Neural cell (in vitro differentiated cells): ENCODE data around the gene ZIC1. TPM values are rescaled to one million over a fixed set of nuclear protein-coding genes. Genes with fewer than 3 reads are reported as not detected.

Experiments
- H2AFZ ChIP-seq: fragments of 200-600, 300-800 bp; sonication (generic), shearing (Covaris generic); 2 replicates; pipeline ENCODE4 v1.6.0; 2014; ENCODE audit warnings: low read depth, mild to moderate bottlenecking, antibody characterized with exemption, low read length, moderate library complexity
- H3F3A ChIP-seq: fragments of 200-600 bp; shearing (Covaris generic); 2 replicates; pipeline ENCODE4 v1.6.1; 2016; ENCODE audit warnings: mild to moderate bottlenecking, moderate library complexity, mixed read lengths, antibody characterized with exemption, low read length; ENCODE audit not compliant: insufficient read depth, poor library complexity, severe bottlenecking
- H3K27ac ChIP-seq: fragments of 200-600, 300-800 bp; sonication (generic), shearing (Covaris generic); 2 replicates; pipeline ENCODE4 v1.5.1; 2014; ENCODE audit warnings: mild to moderate bottlenecking, low read length, moderate library complexity
- H3K27me3 ChIP-seq: fragments of 300-800, 200-600 bp; sonication (generic), shearing (Covaris generic); 2 replicates; pipeline ENCODE4 v1.6.0; 2014; ENCODE audit warnings: mild to moderate bottlenecking, low read depth, low read length, moderate library complexity; ENCODE audit not compliant: insufficient read depth
- H3K36me3 ChIP-seq: fragments of 300-800, 200-600 bp; sonication (generic), shearing (Covaris generic); 2 replicates; pipeline ENCODE4 v1.5.1; 2014; ENCODE audit warnings: mild to moderate bottlenecking, antibody characterized with exemption, low read length, moderate library complexity; ENCODE audit not compliant: insufficient read depth
- H3K4me2 ChIP-seq: fragments of 300-800, 200-600 bp; sonication (generic), shearing (Covaris generic); 2 replicates; pipeline ENCODE4 v1.6.0; 2014; ENCODE audit warnings: mild to moderate bottlenecking, low read length
- H3K4me3 ChIP-seq: fragments of 300-800, 200-600 bp; sonication (generic), shearing (Covaris generic); 2 replicates; pipeline ENCODE4 v1.5.1; 2014; ENCODE audit warnings: mild to moderate bottlenecking, low read length, moderate library complexity
- H3K79me2 ChIP-seq: fragments of 200-600 bp; shearing (Covaris generic); replicated peaks from 2 replicates; pipeline ENCODE4 v1.6.0; 2014; ENCODE audit warnings: mild to moderate bottlenecking, low read length, moderate library complexity; ENCODE audit not compliant: insufficient read depth
- H3K9ac ChIP-seq: fragments of 300-800, 200-600 bp; sonication (generic), shearing (Covaris generic); 2 replicates; pipeline ENCODE4 v1.6.1; 2016; ENCODE audit warnings: mild to moderate bottlenecking, low read length, mixed read lengths
- H3K9me2 ChIP-seq: fragments of 200-600 bp; shearing (Covaris generic); 2 replicates; pipeline ENCODE4 v1.6.1; 2016; ENCODE audit warnings: mild to moderate bottlenecking, low read length, mixed read lengths; ENCODE audit not compliant: insufficient read depth
- H3K9me3 ChIP-seq: fragments of 200-600, 300-800 bp; sonication (generic), shearing (Covaris generic); 2 replicates; pipeline ENCODE4 v1.6.1; 2016; ENCODE audit warnings: mild to moderate bottlenecking, mixed run types, low read length, moderate library complexity, mixed read lengths
- H4K20me1 ChIP-seq: fragments of 200-600 bp; shearing (Covaris generic); 2 replicates; pipeline ENCODE4 v1.6.1; 2016; ENCODE audit warnings: mild to moderate bottlenecking, mixed run types; ENCODE audit not compliant: insufficient read depth
- EP300 ChIP-seq: fragments of 450-650 bp; conservative IDR thresholded peaks from 2 replicates; pipeline ENCODE4 v1.6.1; 2014; ENCODE audit warnings: antibody characterized with exemption, mild to moderate bottlenecking, moderate library complexity; ENCODE audit not compliant: poor library complexity, severe bottlenecking
- EZH2 ChIP-seq: fragments of 200-600, 300-800 bp; shearing (Covaris generic), sonication (generic); IDR thresholded peaks from 2 replicates; pipeline ENCODE4 v1.6.1; 2014; ENCODE audit warnings: antibody characterized with exemption, low read length, borderline replicate concordance, mild to moderate bottlenecking; ENCODE audit not compliant: insufficient read depth, poor library complexity, severe bottlenecking
- MXI1 ChIP-seq: fragments of 450-650 bp; conservative IDR thresholded peaks from 2 replicates; pipeline ENCODE4 v1.6.1; 2014; ENCODE audit warnings: antibody characterized with exemption, mild to moderate bottlenecking; ENCODE audit not compliant: poor library complexity, severe bottlenecking
- POLR2AphosphoS5 ChIP-seq: IDR thresholded peaks from 2 replicates; pipeline ENCODE4 v1.6.1; 2012
- RAD21 ChIP-seq: fragments of 450-650 bp; conservative IDR thresholded peaks from 2 replicates; pipeline ENCODE4 v1.6.1; 2014; ENCODE audit warnings: antibody characterized with exemption, mild to moderate bottlenecking, moderate library complexity
- SMC3 ChIP-seq: fragments of 450-650 bp; conservative IDR thresholded peaks from 2 replicates; pipeline ENCODE4 v1.6.1; 2014; ENCODE audit warnings: antibody characterized with exemption, mild to moderate bottlenecking, moderate library complexity; ENCODE audit not compliant: poor library complexity
- TAF1 ChIP-seq: IDR thresholded peaks from 2 replicates; pipeline ENCODE4 v1.6.1; 2012; ENCODE audit warnings: low read depth
- polyA minus RNA-seq: library from RNA; depleted of rRNA, polyadenylated mRNA; stranded (reverse); fragments of >200 nt; gene quantifications from 2 replicates; pipeline ENCODE4 v1.2.3, GENCODE V29; 2014
- polyA plus RNA-seq: library from polyadenylated mRNA; depleted of rRNA; stranded (reverse); fragments of >200 nt; gene quantifications from 2 replicates; pipeline ENCODE4 v1.2.3, GENCODE V29; 2014
- TF ChIP-seq, protein P1 (sequence below): IDR thresholded peaks from 2 replicates; pipeline ENCODE4 v1.6.1; 2012; ENCODE audit warnings: borderline replicate concordance
- TF ChIP-seq, protein P2 (sequence below): fragments of 450-650 bp; IDR thresholded peaks from 2 replicates; pipeline ENCODE4 v1.5.1; 2014; ENCODE audit warnings: antibody characterized with exemption, mild to moderate bottlenecking, moderate library complexity; ENCODE audit not compliant: poor library complexity, severe bottlenecking

Gene ZIC1
- 134 and 183 TPM in 2 replicates for polyA plus RNA-seq
- polyA minus RNA-seq: 166 and 196 TPM in 2 replicates

DNA sequence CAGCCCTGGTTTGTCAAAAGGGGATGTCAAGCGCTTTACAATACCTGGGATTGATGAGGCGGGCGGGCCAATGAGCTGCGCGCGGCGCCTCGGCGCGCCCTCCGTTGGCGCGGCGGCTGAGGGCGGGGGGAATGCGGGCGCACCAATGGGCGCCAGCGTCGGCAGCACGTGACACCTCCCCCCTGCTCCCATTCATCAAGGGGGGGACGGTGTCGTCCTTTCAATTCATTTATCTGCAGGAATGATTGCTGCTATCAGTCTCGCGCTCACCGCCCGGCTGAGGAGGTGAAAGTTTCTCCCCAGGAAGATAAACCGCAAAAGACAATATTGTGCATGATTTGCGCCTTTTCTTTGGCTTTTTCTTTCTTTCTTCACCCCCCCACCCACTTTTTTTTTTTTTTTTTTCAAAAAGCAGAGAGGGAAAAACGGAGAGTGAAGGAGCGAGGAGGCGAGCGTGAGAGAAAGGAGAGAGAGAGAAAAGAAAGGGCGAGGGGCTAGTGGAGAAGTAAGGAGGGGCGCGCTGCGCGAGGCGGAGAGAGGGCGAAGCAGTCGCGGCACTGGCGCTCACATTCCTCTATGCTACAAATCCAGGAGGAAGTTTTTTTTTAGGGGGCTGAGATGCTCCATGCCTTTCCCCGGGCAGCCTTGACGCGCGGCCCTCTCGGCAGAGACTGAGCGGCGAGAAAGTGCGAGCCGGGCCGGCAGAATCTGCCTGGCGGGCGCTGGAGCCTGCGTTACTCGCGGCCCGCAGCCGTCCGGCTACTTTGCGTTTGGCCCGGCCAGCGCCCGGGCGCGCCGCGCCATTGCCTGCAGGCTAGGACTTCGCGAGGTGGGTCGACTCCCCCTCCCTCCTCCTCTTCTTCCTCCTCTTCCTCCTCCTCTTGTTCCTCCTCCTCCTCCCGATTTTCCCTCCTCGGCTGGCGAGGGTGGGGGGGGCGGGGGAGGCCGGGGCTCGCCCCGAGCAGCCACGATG lies at the start of gene ZIC1:
Gene ZIC1 (plus strand): TSS at position 223 of the 973 bp plus-strand sequence. CDS start 748 bp downstream, at position 971.
- Histone ChIP-seq H2AFZ (peak within 1 kb of the TSS; percentile 28), H3K4me2 (peak within 1 kb of the TSS; percentile 89)

DNA sequence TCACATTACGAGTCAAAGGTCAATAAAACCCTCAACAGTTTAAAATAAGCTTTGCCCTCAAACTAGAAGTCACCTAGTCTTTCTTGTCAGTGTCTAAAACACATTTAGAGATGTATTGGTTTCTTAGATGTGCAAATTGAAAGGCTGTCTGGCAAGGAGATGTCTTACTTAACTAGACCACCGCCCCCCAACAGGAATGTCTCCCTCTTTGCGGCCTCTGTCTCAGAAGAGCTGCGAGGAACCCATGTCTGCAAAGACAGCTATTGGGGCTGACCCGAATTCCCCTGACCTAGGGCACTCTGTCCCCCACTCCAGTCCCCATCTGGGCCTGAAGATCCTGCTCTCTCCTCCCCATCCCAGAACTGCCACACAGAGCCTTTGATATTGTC lies 49.1 kb upstream of the ZIC1 start:
- no peak for TF ChIP-seq POLR2AphosphoS5
- TF ChIP-seq, protein P1, sequence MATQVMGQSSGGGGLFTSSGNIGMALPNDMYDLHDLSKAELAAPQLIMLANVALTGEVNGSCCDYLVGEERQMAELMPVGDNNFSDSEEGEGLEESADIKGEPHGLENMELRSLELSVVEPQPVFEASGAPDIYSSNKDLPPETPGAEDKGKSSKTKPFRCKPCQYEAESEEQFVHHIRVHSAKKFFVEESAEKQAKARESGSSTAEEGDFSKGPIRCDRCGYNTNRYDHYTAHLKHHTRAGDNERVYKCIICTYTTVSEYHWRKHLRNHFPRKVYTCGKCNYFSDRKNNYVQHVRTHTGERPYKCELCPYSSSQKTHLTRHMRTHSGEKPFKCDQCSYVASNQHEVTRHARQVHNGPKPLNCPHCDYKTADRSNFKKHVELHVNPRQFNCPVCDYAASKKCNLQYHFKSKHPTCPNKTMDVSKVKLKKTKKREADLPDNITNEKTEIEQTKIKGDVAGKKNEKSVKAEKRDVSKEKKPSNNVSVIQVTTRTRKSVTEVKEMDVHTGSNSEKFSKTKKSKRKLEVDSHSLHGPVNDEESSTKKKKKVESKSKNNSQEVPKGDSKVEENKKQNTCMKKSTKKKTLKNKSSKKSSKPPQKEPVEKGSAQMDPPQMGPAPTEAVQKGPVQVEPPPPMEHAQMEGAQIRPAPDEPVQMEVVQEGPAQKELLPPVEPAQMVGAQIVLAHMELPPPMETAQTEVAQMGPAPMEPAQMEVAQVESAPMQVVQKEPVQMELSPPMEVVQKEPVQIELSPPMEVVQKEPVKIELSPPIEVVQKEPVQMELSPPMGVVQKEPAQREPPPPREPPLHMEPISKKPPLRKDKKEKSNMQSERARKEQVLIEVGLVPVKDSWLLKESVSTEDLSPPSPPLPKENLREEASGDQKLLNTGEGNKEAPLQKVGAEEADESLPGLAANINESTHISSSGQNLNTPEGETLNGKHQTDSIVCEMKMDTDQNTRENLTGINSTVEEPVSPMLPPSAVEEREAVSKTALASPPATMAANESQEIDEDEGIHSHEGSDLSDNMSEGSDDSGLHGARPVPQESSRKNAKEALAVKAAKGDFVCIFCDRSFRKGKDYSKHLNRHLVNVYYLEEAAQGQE: no peak
- no peak for TF ChIP-seq TAF1
- Histone ChIP-seq H3K9ac (no peak overlapping the region), H3F3A (no peaks in the 10 kb centered on the region), H3K9me3 (peaks cover 5% of the 10 kb centered on the region), H2AFZ (no peak overlapping the region), H4K20me1 (no peaks in the 10 kb centered on the region), H3K79me2 (no peaks in the 10 kb centered on the region), H3K4me2 (no peak overlapping the region), H3K36me3 (no peaks in the 10 kb centered on the region), H3K27ac (no peak overlapping the region), H3K27me3 (peaks cover 49% of the 10 kb centered on the region), H3K4me3 (no peak overlapping the region), H3K9me2 (no peaks in the 10 kb centered on the region)

More for the DNA sequence above, at the start of gene ZIC1:
- peak within 1 kb of the TSS; percentile 92 for H3K27ac ChIP-seq
- H3K9me2 ChIP-seq: no peaks in the 10 kb centered on the region
- peaks cover 10% of the 10 kb centered on the region for H3F3A ChIP-seq
- H3K79me2 ChIP-seq: peaks cover 96% of the 10 kb centered on the region
- H3K4me3 ChIP-seq: peak within 1 kb of the TSS; percentile 92
- H3K27me3 ChIP-seq: peaks cover 41% of the 10 kb centered on the region
- H3K36me3 ChIP-seq: no peaks in the 10 kb centered on the region
- H3K9me3 ChIP-seq: no peaks in the 10 kb centered on the region
- peak within 1 kb of the TSS; percentile 80 for H3K9ac ChIP-seq
- TF ChIP-seq, protein P1: peak; percentile 51
- TF ChIP-seq MXI1 (peak; percentile 67), SMC3 (peak; percentile 46), EP300 (peak; percentile 81), POLR2AphosphoS5 (peak; percentile 97), TAF1 (peak; percentile 95), EZH2 (no peak), RAD21 (peak; percentile 50)
- TF ChIP-seq, protein P2, sequence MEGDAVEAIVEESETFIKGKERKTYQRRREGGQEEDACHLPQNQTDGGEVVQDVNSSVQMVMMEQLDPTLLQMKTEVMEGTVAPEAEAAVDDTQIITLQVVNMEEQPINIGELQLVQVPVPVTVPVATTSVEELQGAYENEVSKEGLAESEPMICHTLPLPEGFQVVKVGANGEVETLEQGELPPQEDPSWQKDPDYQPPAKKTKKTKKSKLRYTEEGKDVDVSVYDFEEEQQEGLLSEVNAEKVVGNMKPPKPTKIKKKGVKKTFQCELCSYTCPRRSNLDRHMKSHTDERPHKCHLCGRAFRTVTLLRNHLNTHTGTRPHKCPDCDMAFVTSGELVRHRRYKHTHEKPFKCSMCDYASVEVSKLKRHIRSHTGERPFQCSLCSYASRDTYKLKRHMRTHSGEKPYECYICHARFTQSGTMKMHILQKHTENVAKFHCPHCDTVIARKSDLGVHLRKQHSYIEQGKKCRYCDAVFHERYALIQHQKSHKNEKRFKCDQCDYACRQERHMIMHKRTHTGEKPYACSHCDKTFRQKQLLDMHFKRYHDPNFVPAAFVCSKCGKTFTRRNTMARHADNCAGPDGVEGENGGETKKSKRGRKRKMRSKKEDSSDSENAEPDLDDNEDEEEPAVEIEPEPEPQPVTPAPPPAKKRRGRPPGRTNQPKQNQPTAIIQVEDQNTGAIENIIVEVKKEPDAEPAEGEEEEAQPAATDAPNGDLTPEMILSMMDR: no peak
- no peaks in the 10 kb centered on the region for H4K20me1 ChIP-seq
